Adrenal gland (tissue), 5 donors: ENCODE data around the gene SNX20.

Experiments used
- CTCF ChIP-seq, 6 experiments: fragments of 450-650 bp in 4 of 6; fragments of 200-600 bp in 2 of 6; sonication (generic) in 1 of 6; IDR thresholded peaks; 1 replicate in 5 of 6; 2 replicates in 1 of 6; pipeline versions ENCODE4 v1.5.1 to v1.8.0; 2016 to 2021; ENCODE audit warnings: antibody characterized with exemption in 6 of 6, mild to moderate bottlenecking in 2 of 6, moderate library complexity in 1 of 6
- POLR2A ChIP-seq, 2 donors: fragments of 450-650 bp; IDR thresholded peaks; one replicate each; pipeline ENCODE4 v1.6.1; 2017; ENCODE audit warnings: antibody characterized with exemption in 2 of 2, mild to moderate bottlenecking in 2 of 2, moderate library complexity in 1 of 2
- donor health status: DM: no; HTN: no; CAD: no.

GRCh38 chr16:50628156-50628802, 52.8 kb downstream of the SNX20 start:
- TF ChIP-seq CTCF (IDR thresholded peaks at IDR 0.05), result no peak
- TF ChIP-seq POLR2A (IDR thresholded peaks at IDR 0.05), result no peak
